Stimulated activated naive CD8-positive, alpha-beta T cell treated with anti-CD3 and anti-CD28 coated beads, Interleukin-15, amount 100 ng/mL, for 72 hours (primary cell): Measurements from ENCODE around the gene SOX8.

Experiments used
- ATAC-seq: fragments of 150-1000 bp; cut with Tn5 transposase; 2 replicates; pipeline ENCODE4 v1.10.0; 2021; ENCODE audit warnings: mild to moderate bottlenecking, moderate library complexity
- DNase-seq, 2 donors: peaks; one replicate each; pipeline ENCODE4 v3.0.0; 2021 to 2022
- H3K27ac Mint-ChIP-seq, 2 donors: one replicate each; pipeline ENCODE4 v1.8.0; 2022; ENCODE audit warnings: mild to moderate bottlenecking in 2 of 2, mixed read lengths in 2 of 2, moderate library complexity in 2 of 2
- H3K27me3 Mint-ChIP-seq: one replicate; pipeline ENCODE4 v1.8.0; 2022; ENCODE audit warnings: mixed read lengths
- H3K4me1 Mint-ChIP-seq: one replicate; pipeline ENCODE4 v1.8.0; 2022; ENCODE audit warnings: mild to moderate bottlenecking, mixed read lengths
- H3K4me3 Mint-ChIP-seq, 2 donors: one replicate each; pipeline ENCODE4 v1.8.0; 2022; ENCODE audit warnings: mild to moderate bottlenecking in 2 of 2, mixed read lengths in 2 of 2, moderate library complexity in 1 of 2
- H3K9me3 Mint-ChIP-seq, 2 donors: one replicate each; pipeline ENCODE4 v1.8.0; 2022; ENCODE audit warnings: mixed read lengths in 2 of 2

The SOX8 gene

GRCh38 chr16:999677-1000076, 18.1 kb downstream of the SOX8 start:
- no peak overlapping the region for H3K27ac Mint-ChIP-seq
- no peak for ATAC-seq
- H3K4me1 Mint-ChIP-seq = peaks cover 77% of the 10 kb centered on the region
- H3K4me3 Mint-ChIP-seq = no peak overlapping the region
- peaks cover 7 to 8% of the 10 kb centered on the region in 2 donors for H3K9me3 Mint-ChIP-seq
- DNase-seq = no peak
- peaks cover 24% of the 10 kb centered on the region for H3K27me3 Mint-ChIP-seq

GRCh38 chr16:1000608-1001007, 19.0 kb downstream of the SOX8 start:
- peaks cover 24% of the 10 kb centered on the region for H3K27me3 Mint-ChIP-seq

GRCh38 chr16:1001096-1001495, 19.5 kb downstream of the SOX8 start:
- ATAC-seq = no peak
- Mint-ChIP-seq H3K27me3 (peaks cover 22% of the 10 kb centered on the region), H3K4me3 (no peak overlapping the region), H3K27ac (no peak overlapping the region), H3K4me1 (peaks cover 85% of the 10 kb centered on the region), H3K9me3 (peaks cover 0 to under 1% of the 10 kb centered on the region in 2 donors)
- no peak for DNase-seq

More at GRCh38 chr16:1000608-1001007, 19.0 kb downstream of the SOX8 start:
- ATAC-seq = no peak
- no peak overlapping the region for H3K27ac Mint-ChIP-seq
- no peak overlapping the region for H3K4me3 Mint-ChIP-seq
- peaks cover 83% of the 10 kb centered on the region for H3K4me1 Mint-ChIP-seq
- no peak for DNase-seq
- peaks cover 0 to 3% of the 10 kb centered on the region in 2 donors for H3K9me3 Mint-ChIP-seq

- ATAC-seq = peak; percentile 72
- Mint-ChIP-seq H3K27me3 (peaks cover 19% of the 10 kb centered on the region), H3K27ac (peak overlapping the region in 1 of 2 donors; percentile 42), H3K4me1 (peaks cover 75% of the 10 kb centered on the region), H3K9me3 (no peaks in the 10 kb centered on the region), H3K4me3 (peak overlapping the region; percentile 62 to 80)
- DNase-seq = peak; percentile 65 to 81
These were observed 21.0 kb downstream of the SOX8 start for GRCh38 chr16:1002399-1003166.

- DNase-seq = peak in 1 of 2 donors; percentile 43
- H3K9me3 Mint-ChIP-seq = no peaks in the 10 kb centered on the region
- peaks cover 13% of the 10 kb centered on the region for H3K27me3 Mint-ChIP-seq
- peaks cover 72% of the 10 kb centered on the region for H3K4me1 Mint-ChIP-seq
- peak; percentile 62 for ATAC-seq
- peak overlapping the region; percentile 47 to 74 for H3K4me3 Mint-ChIP-seq
- H3K27ac Mint-ChIP-seq = peak overlapping the region; percentile 25 to 74
These were observed 22.1 kb downstream of the SOX8 start for GRCh38 chr16:1003391-1004347.

GRCh38 chr16:1005286-1005685, 23.7 kb downstream of the SOX8 start:
- no peak overlapping the region for H3K4me3 Mint-ChIP-seq
- H3K27me3 Mint-ChIP-seq = peaks cover 19% of the 10 kb centered on the region
- DNase-seq (no peak), ATAC-seq (no peak)
- peaks cover 75% of the 10 kb centered on the region for H3K4me1 Mint-ChIP-seq
- no peak overlapping the region for H3K27ac Mint-ChIP-seq
- no peaks in the 10 kb centered on the region for H3K9me3 Mint-ChIP-seq

GRCh38 chr16:1006781-1007180, 25.2 kb downstream of the SOX8 start:
- ATAC-seq (no peak), DNase-seq (no peak)
- Mint-ChIP-seq H3K27me3 (peaks cover 30% of the 10 kb centered on the region), H3K9me3 (no peaks in the 10 kb centered on the region), H3K4me1 (peaks cover 76% of the 10 kb centered on the region), H3K27ac (no peak overlapping the region), H3K4me3 (no peak overlapping the region)

GRCh38 chr16:1007284-1007850, 25.8 kb downstream of the SOX8 start:
- no peak for DNase-seq
- no peak for ATAC-seq
- Mint-ChIP-seq H3K9me3 (no peaks in the 10 kb centered on the region), H3K4me1 (peaks cover 70% of the 10 kb centered on the region), H3K4me3 (no peak overlapping the region), H3K27me3 (peaks cover 30% of the 10 kb centered on the region), H3K27ac (no peak overlapping the region)

- peaks cover 63% of the 10 kb centered on the region for H3K4me1 Mint-ChIP-seq
- DNase-seq (no peak), ATAC-seq (no peak)
- no peaks in the 10 kb centered on the region for H3K9me3 Mint-ChIP-seq
- no peak overlapping the region for H3K27ac Mint-ChIP-seq
- no peak overlapping the region for H3K4me3 Mint-ChIP-seq
- peaks cover 30% of the 10 kb centered on the region for H3K27me3 Mint-ChIP-seq
These were observed 26.5 kb downstream of the SOX8 start for GRCh38 chr16:1008085-1008484.

- peak; percentile 5 for ATAC-seq
- no peaks in the 10 kb centered on the region for H3K9me3 Mint-ChIP-seq
- H3K27ac Mint-ChIP-seq = no peak overlapping the region
- no peak for DNase-seq
- peak overlapping the region in 1 of 2 donors; percentile 64 for H3K4me3 Mint-ChIP-seq
- H3K4me1 Mint-ChIP-seq = peaks cover 48% of the 10 kb centered on the region
- peaks cover 30% of the 10 kb centered on the region for H3K27me3 Mint-ChIP-seq
These were observed 28.0 kb downstream of the SOX8 start for GRCh38 chr16:1009358-1010150.

- Mint-ChIP-seq H3K4me1 (peaks cover 45% of the 10 kb centered on the region), H3K27me3 (peaks cover 30% of the 10 kb centered on the region), H3K27ac (no peak overlapping the region), H3K4me3 (no peak overlapping the region), H3K9me3 (no peaks in the 10 kb centered on the region)
- DNase-seq (no peak), ATAC-seq (peak; percentile 9)
These were observed 28.7 kb downstream of the SOX8 start for GRCh38 chr16:1010251-1010650.

- Mint-ChIP-seq H3K9me3 (no peaks in the 10 kb centered on the region), H3K4me3 (no peak overlapping the region), H3K4me1 (peaks cover 40% of the 10 kb centered on the region), H3K27me3 (peaks cover 30% of the 10 kb centered on the region), H3K27ac (no peak overlapping the region)
- DNase-seq (no peak), ATAC-seq (no peak)
These were observed 29.2 kb downstream of the SOX8 start for GRCh38 chr16:1010815-1011214.

GRCh38 chr16:1011316-1012082, 29.9 kb downstream of the SOX8 start:
- H3K9me3 Mint-ChIP-seq = no peaks in the 10 kb centered on the region
- no peak for DNase-seq

GRCh38 chr16:1012135-1012534, 30.6 kb downstream of the SOX8 start:
- H3K27ac Mint-ChIP-seq = no peak overlapping the region
- no peak for DNase-seq
- peaks cover 30% of the 10 kb centered on the region for H3K27me3 Mint-ChIP-seq
- no peak for ATAC-seq
- H3K4me1 Mint-ChIP-seq = peaks cover 32% of the 10 kb centered on the region
- H3K9me3 Mint-ChIP-seq = no peaks in the 10 kb centered on the region
- H3K4me3 Mint-ChIP-seq = no peak overlapping the region

More at GRCh38 chr16:1011316-1012082, 29.9 kb downstream of the SOX8 start:
- ATAC-seq = no peak
- Mint-ChIP-seq H3K4me3 (no peak overlapping the region), H3K27me3 (peaks cover 30% of the 10 kb centered on the region), H3K4me1 (peaks cover 33% of the 10 kb centered on the region), H3K27ac (no peak overlapping the region)
